HG03025 (cell line): ENCODE measurements around the gene TSKS.

Experiments
- ATAC-seq: cut with Tn5 transposase; IDR thresholded peaks from one replicate; pipeline ENCODE4 v1.9.1; 2021; ENCODE audit warnings: mild to moderate bottlenecking, moderate library complexity; ENCODE audit not compliant: unreplicated experiment, low FRiP score

Gene TSKS

GRCh38 chr19:49763230-49763629, at the start of gene TSKS:
Gene TSKS (minus strand): TSS chr19:49763306. CDS start chr19:49763247, 59 bp downstream.
- ATAC-seq: no peak

GRCh38 chr19:49812452-49812996, 49.4 kb upstream of the TSKS start:
- ATAC-seq: no peak

GRCh38 chr19:49811328-49811727, 48.2 kb upstream of the TSKS start:
- no peak for ATAC-seq

GRCh38 chr19:49809941-49810389, 46.9 kb upstream of the TSKS start:
- ATAC-seq: no peak

- no peak for ATAC-seq
Observed at GRCh38 chr19:49809160-49809940, 46.2 kb upstream of the TSKS start.

- no peak for ATAC-seq
Observed at GRCh38 chr19:49808711-49809159, 45.6 kb upstream of the TSKS start.

GRCh38 chr19:49807904-49808675, 45.0 kb upstream of the TSKS start:
- ATAC-seq: no peak

- no peak for ATAC-seq
Observed at GRCh38 chr19:49807058-49807903, 44.2 kb upstream of the TSKS start.

GRCh38 chr19:49806620-49806959, 43.5 kb upstream of the TSKS start:
- no peak for ATAC-seq

- ATAC-seq: no peak
Observed at GRCh38 chr19:49805822-49806619, 42.9 kb upstream of the TSKS start.

GRCh38 chr19:49803529-49803856, 40.4 kb upstream of the TSKS start:
- no peak for ATAC-seq

GRCh38 chr19:49802836-49803528, 39.9 kb upstream of the TSKS start:
- no peak for ATAC-seq

GRCh38 chr19:49801966-49802661, 39.0 kb upstream of the TSKS start:
- ATAC-seq: no peak

- ATAC-seq: no peak
Observed at GRCh38 chr19:49801401-49801888, 38.3 kb upstream of the TSKS start.

- no peak for ATAC-seq
Observed at GRCh38 chr19:49800771-49801170, 37.7 kb upstream of the TSKS start.

- no peak for ATAC-seq
Observed at GRCh38 chr19:49799798-49800376, 36.8 kb upstream of the TSKS start.

- no peak for ATAC-seq
Observed at GRCh38 chr19:49799271-49799797, 36.2 kb upstream of the TSKS start.

- no peak for ATAC-seq
Observed at GRCh38 chr19:49798574-49798973, 35.5 kb upstream of the TSKS start.
